ENCODE measurements around the gene INPP5F. TPM values are rescaled to one million over a fixed set of nuclear protein-coding genes. Genes with fewer than 3 reads are reported as not detected.

INPP5F gene
- total RNA-seq, 6 donors from 2014 or later = 6.7 to 14.4 (median 10.1) TPM

- Histone ChIP-seq H3K36me3 (no peaks in the 10 kb centered on the region), H3K4me3 (peak overlapping the region in 2 of 4 donors; percentile 28 to 40), H3K27me3 (no peaks in the 10 kb centered on the region), H3K9me3 (no peaks in the 10 kb centered on the region), H3K4me1 (peaks cover 9 to 18% (median 15%) of the 10 kb centered on the region in 4 donors), H3K27ac (peak overlapping the region; percentile 35 to 82 (median 56))
- TF ChIP-seq POLR2AphosphoS5 (IDR thresholded peaks at IDR 0.05) = no peak
- ATAC-seq (ENCODE audit: low FRiP score in 2 of 2) = no peak
- DNase-seq = no peak
- 61 to 65% methylated on average over 10 of the region's 10 CpGs for WGBS, 2 donors
Observed at GRCh38 chr10:119687192-119688032, 38.4 kb upstream of the INPP5F start.

GRCh38 chr10:119688033-119688508, 37.8 kb upstream of the INPP5F start:
- no peak for ATAC-seq (ENCODE audit: low FRiP score in 2 of 2)
- H3K4me3 ChIP-seq = no peak overlapping the region
- TF ChIP-seq POLR2A (IDR thresholded peaks at IDR 0.05) (no peak), CTCF (IDR thresholded peaks at IDR 0.05) (no peak), POLR2AphosphoS5 (IDR thresholded peaks at IDR 0.05) (no peak), EP300 (IDR thresholded peaks at IDR 0.05) (no peak)
- DNase-seq = no peak
- peaks cover 8 to 18% (median 11%) of the 10 kb centered on the region in 4 donors for H3K4me1 ChIP-seq
- WGBS, 2 donors = 63 to 83% methylated on average over 4 of the region's 4 CpGs
- H3K27ac ChIP-seq = peak overlapping the region in 1 of 4 donors; percentile 82
- H3K9me3 ChIP-seq = no peaks in the 10 kb centered on the region
- no peaks in the 10 kb centered on the region for H3K27me3 ChIP-seq
- no peaks in the 10 kb centered on the region for H3K36me3 ChIP-seq

- no peaks in the 10 kb centered on the region for H3K27me3 ChIP-seq
- no peak overlapping the region for H3K27ac ChIP-seq
- no peaks in the 10 kb centered on the region for H3K36me3 ChIP-seq
- no peaks in the 10 kb centered on the region for H3K9me3 ChIP-seq
- H3K4me3 ChIP-seq = no peak overlapping the region
- DNase-seq = no peak
- 83 to 89% methylated on average over 6 of the region's 6 CpGs for WGBS, 2 donors
- TF ChIP-seq CTCF (IDR thresholded peaks at IDR 0.05) (no peak), POLR2A (IDR thresholded peaks at IDR 0.05) (no peak), POLR2AphosphoS5 (IDR thresholded peaks at IDR 0.05) (no peak), EP300 (IDR thresholded peaks at IDR 0.05) (no peak)
- ATAC-seq (ENCODE audit: low FRiP score in 2 of 2) = no peak
- H3K4me1 ChIP-seq = peaks cover 8 to 18% (median 11%) of the 10 kb centered on the region in 4 donors
Observed at GRCh38 chr10:119689016-119689580, 36.8 kb upstream of the INPP5F start.

GRCh38 chr10:119691726-119692125, 34.1 kb upstream of the INPP5F start:
- DNase-seq (no peak), ATAC-seq (ENCODE audit: low FRiP score in 2 of 2) (no peak)
- Histone ChIP-seq H3K4me3 (no peak overlapping the region), H3K27me3 (no peaks in the 10 kb centered on the region), H3K9me3 (no peaks in the 10 kb centered on the region), H3K4me1 (peaks cover 6 to 11% (median 7%) of the 10 kb centered on the region in 4 donors), H3K27ac (no peak overlapping the region), H3K36me3 (no peaks in the 10 kb centered on the region)
- TF ChIP-seq POLR2A (IDR thresholded peaks at IDR 0.05) = no peak
- no peak for TF ChIP-seq EP300 (IDR thresholded peaks at IDR 0.05)
- no peak for TF ChIP-seq CTCF (IDR thresholded peaks at IDR 0.05)
- no peak for TF ChIP-seq POLR2AphosphoS5 (IDR thresholded peaks at IDR 0.05)
- WGBS, 2 donors = 92 to 97% methylated on average over 3 of the region's 3 CpGs

- TF ChIP-seq CTCF (IDR thresholded peaks at IDR 0.05) (no peak), EP300 (IDR thresholded peaks at IDR 0.05) (no peak), POLR2A (IDR thresholded peaks at IDR 0.05) (no peak), POLR2AphosphoS5 (IDR thresholded peaks at IDR 0.05) (no peak)
- H3K27me3 ChIP-seq = no peaks in the 10 kb centered on the region
- WGBS, 2 donors = 72 to 76% methylated on average over 6 of the region's 6 CpGs
- H3K4me3 ChIP-seq = no peak overlapping the region
- no peak overlapping the region for H3K27ac ChIP-seq
- no peak for DNase-seq
- H3K9me3 ChIP-seq = no peaks in the 10 kb centered on the region
- H3K4me1 ChIP-seq = no peaks in the 10 kb centered on the region
- no peak for ATAC-seq (ENCODE audit: low FRiP score in 2 of 2)
- H3K36me3 ChIP-seq = no peaks in the 10 kb centered on the region
Observed at GRCh38 chr10:119693262-119693957, 32.4 kb upstream of the INPP5F start.

Data from upper lobe of left lung (tissue), 6 donors.